HepG2 (cell line): ENCODE results near the gene ARFGEF3. TPM values are rescaled to one million over a fixed set of nuclear protein-coding genes. Genes with fewer than 3 reads are reported as not detected.

Experiments
- ATAC-seq: fragments of 200-7000 bp; cut with Tn5 transposase; 3 replicates; pipeline ENCODE4 v1.9.1; 2020; ENCODE audit warnings: mild to moderate bottlenecking, moderate library complexity
- BruUV-seq: library from RNA; stranded (reverse); fragments of 400-500 nt; replicated peaks from 2 replicates; lab custom pipeline; 2021; lab: Mats Ljungman, UMichigan
- CTCF ChIA-PET: fragments of 300-600 bp; formaldehyde crosslinking; extraction: SDS; loops from one replicate; lab custom pipeline; 2021; ENCODE audit warnings: low total read pairs, inconsistent platforms, low intra/inter-chr PET ratio; lab: Yijun Ruan, JAX
- POLR2A ChIA-PET: fragments of 350-600 bp; sonication (Branson Sonifier 250); formaldehyde crosslinking; loops from one replicate; lab custom pipeline; 2020; ENCODE audit warnings: antibody characterized with exemption, inconsistent platforms; lab: Yijun Ruan, JAX
- DNase-seq: peaks from one replicate; pipeline ENCODE4 v3.0.0-alpha.2; 2015; ENCODE audit warnings: low spot score
- FAIRE-seq: peaks from 3 replicates; lab custom pipeline; 2011; peaks lifted over from hg19 to GRCh38; lab: Jason Lieb, UNC
- H2AFZ ChIP-seq: one replicate; pipeline ENCODE4 v1.6.1; 2011; ENCODE audit warnings: low read length, inconsistent platforms
- H3K27ac ChIP-seq: fragments of 300-600 bp; 3 replicates; pipeline ENCODE4 v1.8.0; 2011; ENCODE audit warnings: mixed run types, mild to moderate bottlenecking, mixed read lengths, low read length, inconsistent platforms; ENCODE audit not compliant: insufficient read depth; ENCODE audit errors: extremely low read length
- H3K27me3 ChIP-seq, 2 experiments: fragments of 200-600 bp in 1 of 2; 2 replicates in 1 of 2; 3 replicates in 1 of 2; pipeline versions ENCODE4 v1.6.0 to v1.8.0; 2011; ENCODE audit warnings: low read length in 2 of 2, mild to moderate bottlenecking in 2 of 2, moderate library complexity in 2 of 2, inconsistent platforms in 1 of 2; ENCODE audit not compliant: insufficient read depth in 2 of 2, control insufficient read depth in 1 of 2
- H3K36me3 ChIP-seq, 2 experiments: fragments of 200-600 bp in 1 of 2; replicated peaks in 1 of 2; 2 replicates in 1 of 2; 3 replicates in 1 of 2; pipeline versions ENCODE4 v1.5.1 to v1.8.0; 2011; ENCODE audit warnings: low read length in 2 of 2, inconsistent platforms in 1 of 2; ENCODE audit not compliant: insufficient read depth in 2 of 2, control insufficient read depth in 1 of 2
- H3K4me1 ChIP-seq: 2 replicates; pipeline ENCODE4 v1.5.1; 2012; ENCODE audit warnings: low read length, inconsistent platforms; ENCODE audit not compliant: insufficient read depth
- H3K4me2 ChIP-seq: 2 replicates; pipeline ENCODE4 v1.6.0; 2011; ENCODE audit warnings: low read depth, low read length, inconsistent platforms
- H3K4me3 ChIP-seq, 3 experiments: fragments of 200-600 bp in 1 of 3; sonication (generic), shearing (Covaris generic) in 1 of 3; replicated peaks in 1 of 3; 2 replicates each; pipeline ENCODE4 v1.5.1; 2011 to 2016; ENCODE audit warnings: low read length in 3 of 3, inconsistent platforms in 2 of 3, low read depth in 2 of 3, mild to moderate bottlenecking in 2 of 3, control low read depth in 1 of 3, mixed read lengths in 1 of 3; ENCODE audit not compliant: insufficient read depth in 1 of 3
- H3K79me2 ChIP-seq: one replicate; pipeline ENCODE4 v1.6.1; 2011; ENCODE audit warnings: low read length, inconsistent platforms; ENCODE audit not compliant: insufficient read depth
- H3K9ac ChIP-seq: 2 replicates; pipeline ENCODE4 v1.6.0; 2011; ENCODE audit warnings: mild to moderate bottlenecking, low read depth, low read length, inconsistent platforms; ENCODE audit not compliant: insufficient read depth
- H3K9me3 ChIP-seq: 2 replicates; pipeline ENCODE4 v1.5.1; 2012; ENCODE audit warnings: mild to moderate bottlenecking, low read length
- H4K20me1 ChIP-seq: 2 replicates; pipeline ENCODE4 v1.6.0; 2011; ENCODE audit warnings: inconsistent platforms, mild to moderate bottlenecking, low read length, moderate library complexity; ENCODE audit not compliant: insufficient read depth
- AKAP8 ChIP-seq: sonication (generic); formaldehyde crosslinking; IDR thresholded peaks from 2 replicates; pipeline ENCODE4 v1.5.1; 2020; ENCODE audit warnings: mild to moderate bottlenecking, missing genetic modification reagents
- CBFB ChIP-seq: sonication (generic); formaldehyde crosslinking; IDR thresholded peaks from 2 replicates; pipeline ENCODE4 v1.4.0; 2020; ENCODE audit warnings: missing genetic modification reagents
- ESRRA ChIP-seq: sonication (generic); formaldehyde crosslinking; IDR thresholded peaks from 2 replicates; pipeline ENCODE4 v1.5.1; 2020; ENCODE audit warnings: mild to moderate bottlenecking, low read depth, missing genetic modification reagents
- HIVEP1 ChIP-seq: sonication (generic); formaldehyde crosslinking; IDR thresholded peaks from 2 replicates; pipeline ENCODE4 v1.4.0; 2020; ENCODE audit warnings: mild to moderate bottlenecking, missing genetic modification reagents
- KDM3A ChIP-seq: IDR thresholded peaks from 2 replicates; pipeline ENCODE4 v1.6.1; 2018; ENCODE audit warnings: low read depth, missing compliant biosample characterization
- KMT2B ChIP-seq: IDR thresholded peaks from 2 replicates; pipeline ENCODE4 v1.6.1; 2016; ENCODE audit warnings: missing genetic modification reagents, missing compliant biosample characterization
- TCF12 ChIP-seq, 2 experiments: fragments of 450-650 bp in 1 of 2; sonication (generic) in 1 of 2; formaldehyde crosslinking in 1 of 2; IDR thresholded peaks; 2 replicates each; pipeline versions ENCODE4 v1.6.1 to v1.8.0; 2017 to 2022; ENCODE audit warnings: antibody characterized with exemption in 1 of 2, mild to moderate bottlenecking in 1 of 2, missing genetic modification reagents in 1 of 2, moderate library complexity in 1 of 2
- ZNF235 ChIP-seq: sonication (generic); formaldehyde crosslinking; IDR thresholded peaks from 2 replicates; pipeline ENCODE4 v1.8.1; 2023; ENCODE audit warnings: mild to moderate bottlenecking, missing genetic modification reagents, borderline replicate concordance
- ZNF296 ChIP-seq: sonication (generic); formaldehyde crosslinking; conservative IDR thresholded peaks from 2 replicates; pipeline ENCODE4 v1.5.0; 2020; ENCODE audit warnings: mild to moderate bottlenecking, missing genetic modification reagents
- ZNF44 ChIP-seq: sonication (generic); formaldehyde crosslinking; IDR thresholded peaks from 2 replicates; pipeline ENCODE4 v1.5.1; 2020; ENCODE audit warnings: mild to moderate bottlenecking, missing genetic modification reagents
- ZNF558 ChIP-seq: sonication (generic); formaldehyde crosslinking; IDR thresholded peaks from 2 replicates; pipeline ENCODE4 v1.9.0; 2022; ENCODE audit warnings: mild to moderate bottlenecking, missing genetic modification reagents, borderline replicate concordance
- WGBS: methylation state at CpG from one replicate; pipeline ENCODE4 v1.1.6; 2017; ENCODE audit warnings: low lambda C conversion rate; 5-methylcytosine and 5-hydroxymethylcytosine counted together
- in situ Hi-C: cut with HindIII; loops from 2 replicates; pipeline ENCODE4 v1.10.0; 2017; ENCODE audit warnings: low pct_unique_long_range_greater_than_20kb; ENCODE audit not compliant: extremely low pct_ligation_motif_present
- intact Hi-C: fragments of 100-400 bp; cut with micrococcal nuclease; formaldehyde crosslinking; loops from one replicate; pipeline ENCODE4 v1.10.0; 2022; ENCODE audit not compliant: unreplicated experiment
- polyA plus RNA-seq, 8 experiments: library from polyadenylated mRNA; depleted of rRNA in 3 of 8; stranded (reverse) in 7 of 8; unstranded in 1 of 8; fragments of >200 nt; fragmentation: Illumina TruSeq in 4 of 8; extraction: Trizol in 4 of 8; gene quantifications; 2 replicates each; pipeline versions ENCODE4 v1.2.1 to v1.2.3, GENCODE V29; 2011 to 2016; ENCODE audit warnings: low read depth in 4 of 8, missing spikeins in 1 of 8, mixed read lengths in 1 of 8; ENCODE audit not compliant: insufficient read depth in 1 of 8
- total RNA-seq, 5 experiments: library from RNA; depleted of rRNA; stranded (reverse); fragments of >200 nt; fragmentation: Illumina TruSeq; extraction: Trizol; gene quantifications; 2 replicates each; pipeline ENCODE4 v1.2.3, GENCODE V29; 2016; ENCODE audit warnings: low read depth in 1 of 5
- TF ChIP-seq, protein P1 (sequence below): IDR thresholded peaks from 2 replicates; pipeline ENCODE4 v1.6.1; 2016; ENCODE audit warnings: low read depth, missing genetic modification reagents, missing compliant biosample characterization
- TF ChIP-seq, protein P2 (sequence below): sonication (generic); formaldehyde crosslinking; IDR thresholded peaks from 2 replicates; pipeline ENCODE4 v1.5.0; 2020; ENCODE audit warnings: missing genetic modification reagents
- TF ChIP-seq, protein P3 (sequence below): sonication (generic); formaldehyde crosslinking; IDR thresholded peaks from 2 replicates; pipeline ENCODE4 v1.5.1; 2020; ENCODE audit warnings: missing genetic modification reagents, mild to moderate bottlenecking, borderline replicate concordance
- TF ChIP-seq, protein P4 (sequence below), 2 experiments: fragments of 450-650 bp in 1 of 2; sonication (generic) in 1 of 2; formaldehyde crosslinking; IDR thresholded peaks; 2 replicates each; pipeline versions ENCODE4 v1.5.0 to v1.8.0; 2020 to 2022; ENCODE audit warnings: mild to moderate bottlenecking in 1 of 2, missing genetic modification reagents in 1 of 2

ARFGEF3 gene
- total and polyA plus RNA-seq, 2 of the 13 experiments (the other 11 are each of a cell fraction or from before 2014, with no cell fraction given), result 0.60 to 2.6 TPM

DNA sequence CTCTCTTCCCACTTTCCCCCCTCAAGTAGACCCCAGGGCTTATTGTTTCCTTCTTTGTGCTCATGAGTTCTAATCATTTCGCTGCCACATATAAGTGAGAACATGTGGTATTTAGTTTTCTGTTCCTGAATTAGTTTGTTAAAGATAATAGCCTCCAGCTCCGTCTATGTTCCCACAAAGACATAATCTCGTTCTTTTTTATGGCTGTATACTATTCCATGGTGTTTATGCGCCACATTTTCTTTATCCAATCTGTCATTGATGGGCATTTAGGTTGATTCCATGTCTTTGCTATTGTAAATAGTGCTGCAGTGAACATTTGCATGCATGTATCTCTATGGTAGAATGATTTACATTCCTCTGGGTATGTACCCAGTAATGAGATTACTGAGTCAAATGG lies 37.6 kb upstream of the ARFGEF3 start:
- no peaks in the 10 kb centered on the region for H3K27me3 ChIP-seq
- POLR2A ChIA-PET, result no interaction called here
- H2AFZ ChIP-seq, result no peak overlapping the region
- CTCF ChIA-PET, result no interaction called here
- no peak for DNase-seq
- no peak for FAIRE-seq
- H3K27ac ChIP-seq, result no peak overlapping the region
- in situ Hi-C loops (no loop called here), intact Hi-C loops (no loop called here)
- ATAC-seq, result no peak
- H3K4me1 ChIP-seq, result no peaks in the 10 kb centered on the region
- H3K9me3 ChIP-seq, result no peaks in the 10 kb centered on the region
- H3K4me3 ChIP-seq, result no peak overlapping the region
- BruUV-seq, result no TSS peak
- H3K36me3 ChIP-seq, result no peaks in the 10 kb centered on the region
- H4K20me1 ChIP-seq, result no peaks in the 10 kb centered on the region
- H3K79me2 ChIP-seq, result no peaks in the 10 kb centered on the region
- TF ChIP-seq TCF12 (IDR thresholded peaks at IDR 0.05) (no peak), TCF12 (CRISPR knock-in tag; IDR thresholded peaks at IDR 0.05) (no peak), ZNF235 (CRISPR knock-in tag) (no peak), HIVEP1 (no peak), ZNF296 (no peak), ESRRA (no peak), AKAP8 (CRISPR knock-in tag) (no peak), KDM3A (CRISPR knock-in tag) (no peak), ZNF44 (CRISPR knock-in tag) (no peak), CBFB (no peak), ZNF558 (CRISPR knock-in tag) (no peak), KMT2B (CRISPR knock-in tag) (no peak)
- TF ChIP-seq, protein P1, sequence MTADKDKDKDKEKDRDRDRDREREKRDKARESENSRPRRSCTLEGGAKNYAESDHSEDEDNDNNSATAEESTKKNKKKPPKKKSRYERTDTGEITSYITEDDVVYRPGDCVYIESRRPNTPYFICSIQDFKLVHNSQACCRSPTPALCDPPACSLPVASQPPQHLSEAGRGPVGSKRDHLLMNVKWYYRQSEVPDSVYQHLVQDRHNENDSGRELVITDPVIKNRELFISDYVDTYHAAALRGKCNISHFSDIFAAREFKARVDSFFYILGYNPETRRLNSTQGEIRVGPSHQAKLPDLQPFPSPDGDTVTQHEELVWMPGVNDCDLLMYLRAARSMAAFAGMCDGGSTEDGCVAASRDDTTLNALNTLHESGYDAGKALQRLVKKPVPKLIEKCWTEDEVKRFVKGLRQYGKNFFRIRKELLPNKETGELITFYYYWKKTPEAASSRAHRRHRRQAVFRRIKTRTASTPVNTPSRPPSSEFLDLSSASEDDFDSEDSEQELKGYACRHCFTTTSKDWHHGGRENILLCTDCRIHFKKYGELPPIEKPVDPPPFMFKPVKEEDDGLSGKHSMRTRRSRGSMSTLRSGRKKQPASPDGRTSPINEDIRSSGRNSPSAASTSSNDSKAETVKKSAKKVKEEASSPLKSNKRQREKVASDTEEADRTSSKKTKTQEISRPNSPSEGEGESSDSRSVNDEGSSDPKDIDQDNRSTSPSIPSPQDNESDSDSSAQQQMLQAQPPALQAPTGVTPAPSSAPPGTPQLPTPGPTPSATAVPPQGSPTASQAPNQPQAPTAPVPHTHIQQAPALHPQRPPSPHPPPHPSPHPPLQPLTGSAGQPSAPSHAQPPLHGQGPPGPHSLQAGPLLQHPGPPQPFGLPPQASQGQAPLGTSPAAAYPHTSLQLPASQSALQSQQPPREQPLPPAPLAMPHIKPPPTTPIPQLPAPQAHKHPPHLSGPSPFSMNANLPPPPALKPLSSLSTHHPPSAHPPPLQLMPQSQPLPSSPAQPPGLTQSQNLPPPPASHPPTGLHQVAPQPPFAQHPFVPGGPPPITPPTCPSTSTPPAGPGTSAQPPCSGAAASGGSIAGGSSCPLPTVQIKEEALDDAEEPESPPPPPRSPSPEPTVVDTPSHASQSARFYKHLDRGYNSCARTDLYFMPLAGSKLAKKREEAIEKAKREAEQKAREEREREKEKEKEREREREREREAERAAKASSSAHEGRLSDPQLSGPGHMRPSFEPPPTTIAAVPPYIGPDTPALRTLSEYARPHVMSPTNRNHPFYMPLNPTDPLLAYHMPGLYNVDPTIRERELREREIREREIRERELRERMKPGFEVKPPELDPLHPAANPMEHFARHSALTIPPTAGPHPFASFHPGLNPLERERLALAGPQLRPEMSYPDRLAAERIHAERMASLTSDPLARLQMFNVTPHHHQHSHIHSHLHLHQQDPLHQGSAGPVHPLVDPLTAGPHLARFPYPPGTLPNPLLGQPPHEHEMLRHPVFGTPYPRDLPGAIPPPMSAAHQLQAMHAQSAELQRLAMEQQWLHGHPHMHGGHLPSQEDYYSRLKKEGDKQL (CRISPR knock-in tag), result no peak
- TF ChIP-seq, protein P2, sequence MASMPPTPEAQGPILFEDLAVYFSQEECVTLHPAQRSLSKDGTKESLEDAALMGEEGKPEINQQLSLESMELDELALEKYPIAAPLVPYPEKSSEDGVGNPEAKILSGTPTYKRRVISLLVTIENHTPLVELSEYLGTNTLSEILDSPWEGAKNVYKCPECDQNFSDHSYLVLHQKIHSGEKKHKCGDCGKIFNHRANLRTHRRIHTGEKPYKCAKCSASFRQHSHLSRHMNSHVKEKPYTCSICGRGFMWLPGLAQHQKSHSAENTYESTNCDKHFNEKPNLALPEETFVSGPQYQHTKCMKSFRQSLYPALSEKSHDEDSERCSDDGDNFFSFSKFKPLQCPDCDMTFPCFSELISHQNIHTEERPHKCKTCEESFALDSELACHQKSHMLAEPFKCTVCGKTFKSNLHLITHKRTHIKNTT (CRISPR knock-in tag), result no peak
- TF ChIP-seq, protein P3, sequence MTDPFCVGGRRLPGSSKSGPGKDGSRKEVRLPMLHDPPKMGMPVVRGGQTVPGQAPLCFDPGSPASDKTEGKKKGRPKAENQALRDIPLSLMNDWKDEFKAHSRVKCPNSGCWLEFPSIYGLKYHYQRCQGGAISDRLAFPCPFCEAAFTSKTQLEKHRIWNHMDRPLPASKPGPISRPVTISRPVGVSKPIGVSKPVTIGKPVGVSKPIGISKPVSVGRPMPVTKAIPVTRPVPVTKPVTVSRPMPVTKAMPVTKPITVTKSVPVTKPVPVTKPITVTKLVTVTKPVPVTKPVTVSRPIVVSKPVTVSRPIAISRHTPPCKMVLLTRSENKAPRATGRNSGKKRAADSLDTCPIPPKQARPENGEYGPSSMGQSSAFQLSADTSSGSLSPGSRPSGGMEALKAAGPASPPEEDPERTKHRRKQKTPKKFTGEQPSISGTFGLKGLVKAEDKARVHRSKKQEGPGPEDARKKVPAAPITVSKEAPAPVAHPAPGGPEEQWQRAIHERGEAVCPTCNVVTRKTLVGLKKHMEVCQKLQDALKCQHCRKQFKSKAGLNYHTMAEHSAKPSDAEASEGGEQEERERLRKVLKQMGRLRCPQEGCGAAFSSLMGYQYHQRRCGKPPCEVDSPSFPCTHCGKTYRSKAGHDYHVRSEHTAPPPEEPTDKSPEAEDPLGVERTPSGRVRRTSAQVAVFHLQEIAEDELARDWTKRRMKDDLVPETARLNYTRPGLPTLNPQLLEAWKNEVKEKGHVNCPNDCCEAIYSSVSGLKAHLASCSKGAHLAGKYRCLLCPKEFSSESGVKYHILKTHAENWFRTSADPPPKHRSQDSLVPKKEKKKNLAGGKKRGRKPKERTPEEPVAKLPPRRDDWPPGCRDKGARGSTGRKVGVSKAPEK, result no peak
- TF ChIP-seq, protein P4, sequence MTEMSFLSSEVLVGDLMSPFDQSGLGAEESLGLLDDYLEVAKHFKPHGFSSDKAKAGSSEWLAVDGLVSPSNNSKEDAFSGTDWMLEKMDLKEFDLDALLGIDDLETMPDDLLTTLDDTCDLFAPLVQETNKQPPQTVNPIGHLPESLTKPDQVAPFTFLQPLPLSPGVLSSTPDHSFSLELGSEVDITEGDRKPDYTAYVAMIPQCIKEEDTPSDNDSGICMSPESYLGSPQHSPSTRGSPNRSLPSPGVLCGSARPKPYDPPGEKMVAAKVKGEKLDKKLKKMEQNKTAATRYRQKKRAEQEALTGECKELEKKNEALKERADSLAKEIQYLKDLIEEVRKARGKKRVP (CRISPR knock-in tag; IDR thresholded peaks at IDR 0.05), result no peak
- 12% methylated on average over 4 of the region's 4 CpGs for WGBS
- no peak overlapping the region for H3K4me2 ChIP-seq
- no peak overlapping the region for H3K9ac ChIP-seq
